Gastroesophageal sphincter (tissue), 3 donors: ENCODE measurements around the gene IGBP1.

Source experiments
- EP300 ChIP-seq: sonication (generic); formaldehyde crosslinking; IDR thresholded peaks from one replicate; pipeline ENCODE4 v1.6.1; 2017; ENCODE audit warnings: antibody characterized with exemption, mild to moderate bottlenecking
- POLR2A ChIP-seq, 2 donors: fragments of 450-650 bp; IDR thresholded peaks; one replicate each; pipeline ENCODE4 v1.6.1; 2017; ENCODE audit warnings: antibody characterized with exemption in 2 of 2, mild to moderate bottlenecking in 2 of 2, moderate library complexity in 1 of 2
- POLR2AphosphoS5 ChIP-seq: sonication (generic); formaldehyde crosslinking; IDR thresholded peaks from one replicate; pipeline ENCODE4 v1.6.1; 2017; ENCODE audit warnings: antibody characterized with exemption
- TF ChIP-seq, protein P1 (sequence below), 4 experiments: fragments of 200-600 bp in 2 of 4; fragments of 450-650 bp in 2 of 4; sonication (generic) in 1 of 4; IDR thresholded peaks; one replicate each; pipeline ENCODE4 v1.5.1; 2017 to 2019; ENCODE audit warnings: antibody characterized with exemption in 4 of 4, mild to moderate bottlenecking in 2 of 4, moderate library complexity in 2 of 4

DNA sequence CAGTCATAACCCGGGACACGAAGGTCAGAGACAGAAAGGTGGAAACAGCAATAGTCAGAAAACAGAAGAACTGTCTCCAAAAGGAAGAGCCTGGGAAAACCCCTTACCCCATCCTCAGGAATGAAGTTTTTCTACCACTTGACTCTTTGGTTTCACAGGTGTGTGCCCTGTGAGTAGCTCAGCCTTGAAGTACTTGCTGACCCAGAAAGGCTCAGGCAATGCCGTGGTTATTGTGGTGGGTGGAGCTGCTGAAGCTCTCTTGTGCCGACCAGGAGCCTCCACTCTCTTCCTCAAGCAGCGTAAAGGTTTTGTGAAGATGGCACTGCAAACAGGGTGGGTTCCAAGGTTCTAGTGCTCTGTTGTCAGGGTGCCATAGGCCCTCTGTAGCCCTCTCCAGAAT lies 68.5 kb downstream of the IGBP1 start:
- TF ChIP-seq EP300 (no peak), POLR2AphosphoS5 (no peak), POLR2A (IDR thresholded peaks at IDR 0.05) (no peak)
- TF ChIP-seq, protein P1, sequence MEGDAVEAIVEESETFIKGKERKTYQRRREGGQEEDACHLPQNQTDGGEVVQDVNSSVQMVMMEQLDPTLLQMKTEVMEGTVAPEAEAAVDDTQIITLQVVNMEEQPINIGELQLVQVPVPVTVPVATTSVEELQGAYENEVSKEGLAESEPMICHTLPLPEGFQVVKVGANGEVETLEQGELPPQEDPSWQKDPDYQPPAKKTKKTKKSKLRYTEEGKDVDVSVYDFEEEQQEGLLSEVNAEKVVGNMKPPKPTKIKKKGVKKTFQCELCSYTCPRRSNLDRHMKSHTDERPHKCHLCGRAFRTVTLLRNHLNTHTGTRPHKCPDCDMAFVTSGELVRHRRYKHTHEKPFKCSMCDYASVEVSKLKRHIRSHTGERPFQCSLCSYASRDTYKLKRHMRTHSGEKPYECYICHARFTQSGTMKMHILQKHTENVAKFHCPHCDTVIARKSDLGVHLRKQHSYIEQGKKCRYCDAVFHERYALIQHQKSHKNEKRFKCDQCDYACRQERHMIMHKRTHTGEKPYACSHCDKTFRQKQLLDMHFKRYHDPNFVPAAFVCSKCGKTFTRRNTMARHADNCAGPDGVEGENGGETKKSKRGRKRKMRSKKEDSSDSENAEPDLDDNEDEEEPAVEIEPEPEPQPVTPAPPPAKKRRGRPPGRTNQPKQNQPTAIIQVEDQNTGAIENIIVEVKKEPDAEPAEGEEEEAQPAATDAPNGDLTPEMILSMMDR (IDR thresholded peaks at IDR 0.05) = no peak
